Measurements from ENCODE around the gene COL4A3.
"Not testable (repeated sequence)": the region's sequence is repeated elsewhere in the genome, so short reads cannot be mapped to it uniquely, and the experiment has no call there.

The COL4A3 gene

GRCh38 chr2:227214622-227215041, 50.2 kb downstream of the COL4A3 start:
- no peak for DNase-seq (ENCODE audit: low spot score)

DNA sequence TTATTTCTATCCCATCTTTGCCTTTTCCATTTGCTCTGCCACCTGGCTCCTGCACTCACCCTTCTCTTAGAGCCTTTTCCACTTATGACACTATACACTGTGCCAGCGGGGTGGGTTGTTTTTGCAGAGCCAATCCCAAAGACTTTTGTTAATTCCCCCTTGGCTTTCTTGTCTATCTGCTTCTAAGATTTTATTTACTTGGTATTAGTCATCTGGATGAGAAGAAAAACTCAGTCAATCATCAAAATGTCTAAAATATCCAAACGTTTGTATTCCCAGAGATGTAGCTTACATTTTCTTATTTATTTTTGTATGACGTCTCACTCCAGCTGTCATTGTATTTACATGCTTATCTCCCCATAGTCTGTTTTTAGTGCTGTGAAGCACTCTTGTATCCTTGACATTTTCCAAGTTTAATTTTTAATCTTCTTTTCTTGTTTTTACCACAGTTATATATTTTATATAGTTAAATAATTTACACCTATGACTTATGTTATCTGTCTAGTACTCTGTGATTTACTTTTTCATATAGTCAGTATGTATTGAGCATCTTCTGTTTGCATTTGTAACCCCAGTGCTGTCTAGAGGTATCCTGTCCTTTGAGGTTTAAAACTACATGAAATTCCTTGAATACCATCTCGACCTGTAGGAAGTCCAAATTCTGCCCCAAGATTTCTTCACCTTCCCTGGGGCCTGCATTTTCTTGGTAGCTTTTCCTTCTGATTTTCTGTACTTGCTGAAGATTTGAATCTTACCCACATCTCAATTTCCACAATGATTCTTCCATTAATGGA, 55.1 kb downstream of the COL4A3 start:
- no peak for DNase-seq (ENCODE audit: low spot score)

DNA sequence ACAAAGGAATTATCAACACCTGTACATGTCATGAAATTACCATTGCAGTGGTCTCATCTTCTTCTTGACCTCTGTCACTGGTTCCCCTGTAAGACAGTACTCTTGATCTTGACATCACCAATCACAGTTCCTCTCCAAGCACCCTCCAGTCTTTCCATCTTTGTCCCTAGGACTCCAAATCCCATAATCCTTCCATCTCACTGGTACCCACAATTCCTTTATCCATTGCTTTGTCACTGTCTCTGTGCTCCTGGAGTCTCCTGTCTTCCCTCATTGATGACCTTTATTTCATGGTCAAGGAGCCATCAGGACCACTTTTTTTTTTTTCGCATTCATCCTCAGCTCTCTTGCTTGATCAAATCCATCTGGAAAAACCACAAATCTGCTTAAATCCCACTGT, 56.7 kb downstream of the COL4A3 start:
- no peak for DNase-seq (ENCODE audit: low spot score)

DNA sequence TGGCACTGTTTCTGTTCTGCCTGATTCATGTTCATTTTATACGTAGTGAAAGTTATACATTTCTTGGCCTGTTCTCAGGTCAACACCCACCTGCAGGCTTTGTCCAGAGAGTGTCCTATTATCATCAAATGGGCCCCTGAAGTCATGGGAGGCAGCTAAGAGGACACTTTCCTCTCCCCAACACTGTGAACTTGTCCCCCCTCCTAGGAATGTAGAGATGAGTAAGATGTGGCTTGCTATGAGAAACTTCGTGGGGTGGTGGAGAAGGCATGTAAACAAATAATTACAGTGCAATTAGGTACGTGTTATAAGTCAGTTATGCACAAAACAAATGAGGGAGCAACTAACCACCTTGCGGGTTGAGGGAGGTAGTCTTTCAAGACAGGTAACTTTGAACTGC, 57.9 kb downstream of the COL4A3 start:
- DNase-seq (ENCODE audit: low spot score), result no peak

- not testable (repeated sequence) for DNase-seq (ENCODE audit: low spot score)
Observed at GRCh38 chr2:227225641-227226040, 61.2 kb downstream of the COL4A3 start.

GRCh38 chr2:227228061-227228667, 63.7 kb downstream of the COL4A3 start:
- DNase-seq (ENCODE audit: low spot score), result no peak

DNA sequence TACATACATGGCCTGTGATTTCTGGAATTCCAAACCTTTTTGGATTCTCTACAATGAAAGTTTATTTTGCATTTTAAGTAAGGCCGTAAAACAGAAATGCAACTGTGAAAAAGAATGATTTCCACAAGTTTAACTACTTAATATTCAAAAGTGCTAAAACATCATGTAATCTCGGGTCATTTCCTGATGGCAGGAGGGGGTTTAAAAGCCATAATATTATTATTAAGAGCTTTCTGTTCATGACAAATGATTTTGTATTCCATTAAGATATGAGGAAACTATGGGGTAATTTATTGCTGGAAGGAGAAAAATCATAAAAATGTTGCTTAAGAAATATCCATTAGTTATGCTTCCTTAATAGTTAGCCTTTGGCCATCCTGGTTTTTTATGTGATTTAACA, 65.7 kb downstream of the COL4A3 start:
- DNase-seq (ENCODE audit: low spot score), result no peak

DNA sequence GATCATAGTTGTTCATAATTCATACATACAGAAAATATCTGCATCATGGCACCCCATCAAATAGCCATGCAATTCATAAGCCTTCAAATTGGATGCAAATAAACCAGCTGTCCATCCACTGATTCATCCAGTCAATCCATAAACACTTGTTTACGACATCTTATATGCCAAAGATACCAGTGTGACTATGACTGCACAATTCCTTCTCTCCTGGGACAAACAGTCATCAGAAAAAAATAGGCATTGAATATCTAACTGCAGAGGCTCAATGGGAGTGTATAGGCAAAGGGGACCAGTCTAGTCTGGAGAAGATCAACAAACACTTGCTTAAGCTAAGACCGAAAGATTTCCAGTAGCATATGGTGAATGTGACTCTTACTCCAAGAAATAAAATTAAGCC, 70.0 kb downstream of the COL4A3 start:
- no peak for DNase-seq (ENCODE audit: low spot score)

GRCh38 chr2:227237786-227238185, 73.4 kb downstream of the COL4A3 start:
- no peak for DNase-seq (ENCODE audit: low spot score)

DNA sequence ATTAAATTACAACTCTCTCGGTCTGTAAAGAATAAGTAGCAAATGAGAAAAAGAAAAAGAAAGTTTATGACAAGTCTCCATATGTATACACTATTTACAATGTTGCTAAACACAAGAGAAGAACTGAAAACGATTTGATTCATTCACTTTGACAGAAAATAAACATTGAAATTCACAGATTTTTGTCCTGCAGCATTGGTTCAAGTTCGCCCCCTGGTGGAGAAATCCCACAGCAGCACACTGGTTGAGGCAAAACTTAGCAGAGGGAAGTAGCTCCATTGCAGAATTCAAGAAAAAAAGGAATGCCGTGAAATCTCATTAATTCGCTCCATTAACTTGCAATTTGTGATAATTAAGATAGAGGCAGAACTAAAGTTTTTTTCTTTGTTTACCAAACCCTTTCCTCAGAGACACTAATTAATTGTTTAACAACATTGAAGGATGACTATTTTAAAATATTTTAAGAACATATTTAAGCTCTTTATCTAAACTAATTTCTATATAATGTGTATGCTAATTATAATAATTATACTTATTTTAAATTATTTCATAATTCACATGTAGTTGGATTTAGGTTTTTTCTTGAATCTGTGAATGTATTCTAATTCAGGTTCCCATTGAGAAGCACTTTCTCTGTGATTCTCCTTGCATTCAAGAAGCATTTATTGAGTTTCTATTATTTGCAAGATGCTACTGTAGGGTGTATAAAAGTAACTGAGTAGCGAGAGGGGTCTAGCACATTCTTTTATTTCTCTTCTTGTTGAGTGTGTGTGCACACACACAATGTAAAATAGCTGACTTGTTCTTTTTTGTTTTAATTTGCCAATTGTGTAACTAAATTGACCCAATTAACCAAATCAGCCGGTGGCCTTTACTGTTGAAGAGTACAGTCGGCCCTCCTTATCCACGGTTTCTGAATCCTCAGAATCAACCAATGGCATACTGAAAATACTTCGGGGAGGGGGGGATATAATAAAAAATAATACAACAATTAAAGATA, 74.1 kb downstream of the COL4A3 start:
- peak; percentile 53 for DNase-seq (ENCODE audit: low spot score)

DNA sequence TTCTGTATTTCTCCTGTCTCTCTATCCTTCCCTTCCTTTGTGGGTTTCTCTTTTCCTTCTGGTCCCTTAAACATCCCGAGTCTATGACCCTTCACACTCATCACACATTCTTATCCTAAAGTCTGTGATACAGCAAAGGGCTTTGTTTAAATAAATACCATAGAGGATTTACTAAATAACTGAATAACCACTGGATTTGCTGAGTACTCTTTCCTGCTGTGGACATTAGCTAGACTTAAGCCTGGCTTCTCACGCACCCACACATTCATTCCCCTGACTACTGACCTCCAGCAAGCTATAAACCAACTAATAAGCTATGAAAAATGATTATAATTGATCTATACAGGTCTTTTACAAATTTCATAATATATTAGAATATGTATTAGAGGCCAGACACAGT, 76.6 kb downstream of the COL4A3 start:
- no peak for DNase-seq (ENCODE audit: low spot score)

- DNase-seq (ENCODE audit: low spot score), result no peak
Observed at GRCh38 chr2:227248876-227249275, 84.5 kb downstream of the COL4A3 start.

GRCh38 chr2:227252831-227253230, 88.4 kb downstream of the COL4A3 start:
- DNase-seq (ENCODE audit: low spot score), result no peak

DNA sequence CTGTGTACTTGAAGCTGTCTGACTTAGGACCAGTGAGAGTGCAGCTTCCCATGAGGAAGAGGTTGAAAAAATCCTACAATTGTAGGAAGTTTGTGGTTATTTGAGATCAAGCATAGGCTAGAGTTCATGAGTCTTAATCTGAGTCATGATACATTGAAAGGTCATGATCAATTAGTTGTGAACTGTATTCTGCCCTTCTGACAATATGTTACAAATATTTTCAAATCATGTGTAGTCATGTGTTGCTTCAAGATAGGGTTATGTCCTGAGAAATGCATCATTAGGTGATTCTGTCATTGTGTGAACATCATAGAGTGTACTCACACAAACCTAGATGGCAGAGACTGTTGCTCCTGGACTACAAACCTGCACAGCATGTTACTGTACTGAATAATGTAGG, 92.2 kb downstream of the COL4A3 start:
- DNase-seq (ENCODE audit: low spot score), result no peak

DNA sequence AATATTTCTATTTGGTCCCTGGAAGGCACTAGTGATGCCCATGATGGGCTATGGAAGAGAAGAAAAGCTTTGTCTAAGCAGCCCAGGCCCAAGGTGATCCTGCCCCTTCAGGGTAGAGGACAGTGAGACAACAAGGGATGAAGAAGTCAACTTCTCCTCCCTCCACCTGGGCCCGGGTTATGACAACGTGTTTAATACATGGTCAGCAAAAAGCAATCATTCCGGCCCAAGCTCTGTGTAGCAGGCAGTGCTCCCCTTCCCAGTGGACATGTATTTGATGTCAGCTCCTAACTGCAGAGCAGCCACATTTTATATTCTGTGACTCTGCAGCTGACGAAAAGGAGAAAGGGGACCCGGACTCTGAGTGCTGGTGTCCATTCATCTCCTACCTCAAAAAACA, 93.4 kb downstream of the COL4A3 start:
- no peak for DNase-seq (ENCODE audit: low spot score)

- DNase-seq (ENCODE audit: low spot score), result no peak
Observed at GRCh38 chr2:227260041-227260440, 95.6 kb downstream of the COL4A3 start.

DNA sequence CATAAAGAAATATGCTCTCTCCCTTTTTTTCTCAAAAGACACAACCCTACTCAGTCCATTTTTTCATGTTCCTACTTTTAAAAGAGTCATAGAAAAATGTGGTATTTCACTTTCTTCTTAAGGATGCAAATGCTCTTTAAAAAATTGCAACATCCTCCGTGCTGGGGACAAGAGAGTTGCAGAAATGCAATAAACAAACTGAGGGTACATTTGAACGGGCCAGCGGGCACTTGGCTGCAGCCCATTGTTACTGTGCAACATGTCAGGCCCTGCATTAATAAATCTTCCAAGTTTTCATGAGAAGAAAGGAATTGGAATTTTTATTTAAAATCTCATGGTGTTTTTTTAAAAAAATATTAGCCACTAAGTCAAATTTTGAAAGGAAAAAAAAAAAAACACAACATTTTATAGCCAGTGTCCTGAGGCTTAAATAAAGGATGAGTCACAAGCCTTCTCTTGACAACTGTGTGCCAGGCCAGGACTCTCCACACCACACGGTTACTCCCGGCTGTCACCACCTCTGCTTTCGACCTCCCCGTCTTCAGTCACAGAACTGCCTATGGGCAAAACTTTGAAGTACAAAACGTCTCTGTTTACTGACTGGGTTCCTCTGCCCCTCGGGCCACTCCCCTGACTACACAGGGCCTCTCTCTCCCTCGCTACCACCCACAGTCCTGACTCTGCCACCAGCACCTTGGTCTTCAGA, 103.1 kb downstream of the COL4A3 start:
- DNase-seq (ENCODE audit: low spot score), result no peak

DNA sequence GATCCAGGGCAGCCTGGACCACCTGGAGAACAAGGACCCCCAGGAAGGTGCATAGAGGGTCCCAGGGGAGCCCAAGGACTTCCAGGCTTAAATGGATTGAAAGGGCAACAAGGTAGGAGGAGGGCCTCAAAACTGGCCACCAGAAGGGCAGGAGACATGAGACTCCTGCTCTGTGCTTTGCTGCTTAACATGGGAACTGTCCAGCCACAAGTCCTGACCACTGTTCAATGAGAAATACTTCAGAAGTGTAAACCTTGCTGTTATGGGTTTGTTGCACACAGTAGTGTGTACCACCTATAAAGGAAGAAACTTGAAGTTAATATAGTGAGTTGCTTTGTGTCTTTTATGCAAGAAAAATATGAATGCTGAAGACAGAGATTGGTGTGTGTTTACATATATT, 116.5 kb downstream of the COL4A3 start:
- DNase-seq (ENCODE audit: low spot score), result no peak

DNA sequence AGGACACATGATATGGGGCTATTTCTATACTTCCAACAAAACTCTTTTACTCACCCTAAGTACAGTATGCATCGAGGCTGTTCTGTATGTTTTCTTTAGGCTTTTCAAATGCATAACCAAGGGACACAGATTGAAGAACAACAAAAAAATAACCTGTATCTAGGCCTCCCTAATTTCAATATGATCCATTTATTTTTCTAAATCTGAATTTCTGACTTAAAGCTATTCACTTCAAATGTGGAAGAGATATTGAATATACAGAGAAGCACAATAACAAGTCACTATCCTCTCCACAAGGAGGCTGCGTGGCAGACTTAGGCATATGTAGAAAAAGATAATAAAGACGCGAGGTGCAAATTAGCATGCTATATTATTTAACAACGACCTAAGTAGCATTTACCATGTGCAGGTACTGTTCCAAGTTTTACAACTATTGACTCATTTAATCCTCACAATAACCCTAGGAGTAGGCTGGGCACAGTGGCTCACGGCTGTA, 121.4 kb downstream of the COL4A3 start:
- no peak for DNase-seq (ENCODE audit: low spot score)

DNA sequence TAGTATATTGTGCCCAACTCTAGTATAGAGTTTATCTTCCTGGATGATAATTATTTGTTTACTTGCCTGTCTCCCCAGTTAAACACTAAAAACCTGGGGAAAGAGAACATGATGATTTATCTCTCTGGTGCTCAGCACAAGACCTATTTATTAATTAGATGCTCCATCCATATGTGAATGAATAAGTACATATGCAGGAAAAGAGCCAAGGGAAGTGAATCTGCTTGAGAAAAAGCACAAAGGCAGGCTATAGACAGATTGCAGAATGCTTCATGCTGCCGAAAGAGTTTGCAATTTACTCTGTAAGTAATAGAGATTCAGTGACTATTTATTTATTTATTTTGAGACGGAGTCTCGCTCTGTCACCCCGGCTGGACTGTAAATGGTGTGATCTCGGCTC, 123.3 kb downstream of the COL4A3 start:
- DNase-seq (ENCODE audit: low spot score), result no peak

- no peak for DNase-seq (ENCODE audit: low spot score)
Observed at GRCh38 chr2:227292314-227292713, 127.9 kb downstream of the COL4A3 start.

DNA sequence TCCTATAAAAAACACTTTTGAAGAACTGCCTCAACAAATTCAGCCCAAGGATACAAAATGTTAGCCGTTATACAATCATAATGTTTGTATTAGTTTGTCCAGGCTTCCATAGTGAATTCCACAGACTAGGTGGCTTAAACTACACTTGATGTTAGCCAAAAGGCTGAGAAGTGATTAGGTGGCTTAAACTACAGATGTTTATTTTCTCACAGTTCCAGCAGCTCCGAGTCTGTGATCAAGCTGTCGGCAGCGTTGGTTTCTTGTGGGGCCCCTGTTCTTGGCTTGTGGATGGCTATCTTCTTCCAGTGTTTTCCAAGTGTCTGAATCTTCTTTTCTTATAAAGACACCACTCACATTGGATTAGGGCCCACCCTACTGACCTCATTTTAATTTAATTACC, 129.1 kb downstream of the COL4A3 start:
- no peak for DNase-seq (ENCODE audit: low spot score)

Data from hepatic stellate cell (primary cell).